Hematopoietic multipotent progenitor cell treated with erythropoietin and hydrocortisone succinate and interleukin-3 and kit ligand, for 17 days (in vitro differentiated cells): ENCODE data around the gene UNKL.

Experiments
- DNase-seq: peaks from one replicate; pipeline ENCODE4 v3.0.0-alpha.2; 2015; ENCODE audit warnings: low spot score

UNKL gene

DNA sequence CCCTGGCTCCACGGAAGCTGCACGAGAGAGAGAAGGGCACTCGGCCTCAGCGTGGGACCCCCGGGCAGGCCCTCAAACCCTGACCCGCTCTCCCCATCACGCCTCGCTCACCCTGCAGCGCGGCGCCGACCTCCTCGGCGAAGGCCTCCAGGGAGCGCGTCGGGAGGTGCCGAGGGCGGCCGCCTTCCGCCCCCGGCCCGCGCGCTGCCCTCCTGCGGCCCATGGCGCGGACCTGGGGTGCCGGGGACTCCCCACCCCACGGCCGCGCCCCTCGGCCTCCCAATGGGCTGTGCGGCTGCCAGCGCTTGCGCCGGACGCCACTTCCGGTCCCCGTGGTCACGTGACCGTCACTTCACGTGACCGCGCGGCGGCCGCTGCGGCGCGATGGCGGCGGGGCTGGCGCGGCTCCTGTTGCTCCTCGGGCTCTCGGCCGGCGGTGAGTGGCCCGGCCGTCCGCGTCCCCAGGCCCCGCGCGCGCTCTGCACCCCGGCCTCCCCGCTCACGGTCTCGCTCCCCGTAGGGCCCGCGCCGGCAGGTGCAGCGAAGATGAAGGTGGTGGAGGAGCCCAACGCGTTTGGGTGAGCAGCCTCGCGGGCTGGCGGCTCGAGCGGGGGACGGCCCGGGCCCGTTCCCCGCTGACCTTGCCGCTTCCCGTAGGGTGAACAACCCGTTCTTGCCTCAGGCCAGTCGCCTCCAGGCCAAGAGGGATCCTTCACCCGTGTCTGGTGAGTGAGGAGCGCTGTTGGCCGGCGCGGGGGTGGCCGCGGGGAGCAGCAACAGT lies 62.7 kb downstream of the UNKL start, which contains the start of the genes GNPTG and TSR3:
Gene GNPTG, plus strand, starts transcription at position 350 of the 781 bp plus-strand sequence. Its CDS starts 35 bp downstream, at position 385.
Gene TSR3, minus strand, starts transcription at position 297 of the 781 bp plus-strand sequence. Its CDS starts 74 bp downstream, at position 223.
- DNase-seq = peak; percentile 94

GRCh38 chr16:1351215-1351581 lies 63.3 kb downstream of the UNKL start:
- no peak for DNase-seq

GRCh38 chr16:1350691-1351090 lies 63.8 kb downstream of the UNKL start:
- DNase-seq = no peak

DNA sequence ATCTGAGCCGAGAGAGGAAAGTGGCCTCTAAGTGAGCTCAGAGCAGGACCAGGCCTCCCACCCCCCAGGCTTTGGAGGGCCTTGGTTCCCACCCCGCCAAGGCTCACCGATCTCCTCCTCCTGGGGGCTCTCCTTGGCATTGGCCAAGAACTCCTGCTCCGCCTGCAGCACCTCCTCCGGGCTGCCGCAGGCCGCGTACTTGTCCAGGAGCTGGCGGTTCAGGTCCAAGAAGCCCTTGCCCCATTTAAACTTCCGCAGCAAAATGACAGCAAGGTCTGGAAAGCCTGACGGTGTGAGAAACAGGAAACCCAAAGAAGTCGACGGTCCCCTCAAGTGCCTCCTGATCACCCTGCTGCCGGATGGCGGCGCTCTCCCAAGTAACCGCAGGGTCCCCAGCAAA lies 64.6 kb downstream of the UNKL start:
- DNase-seq = no peak

- DNase-seq = no peak
These were observed 65.2 kb downstream of the UNKL start for GRCh38 chr16:1349351-1349750.

DNA sequence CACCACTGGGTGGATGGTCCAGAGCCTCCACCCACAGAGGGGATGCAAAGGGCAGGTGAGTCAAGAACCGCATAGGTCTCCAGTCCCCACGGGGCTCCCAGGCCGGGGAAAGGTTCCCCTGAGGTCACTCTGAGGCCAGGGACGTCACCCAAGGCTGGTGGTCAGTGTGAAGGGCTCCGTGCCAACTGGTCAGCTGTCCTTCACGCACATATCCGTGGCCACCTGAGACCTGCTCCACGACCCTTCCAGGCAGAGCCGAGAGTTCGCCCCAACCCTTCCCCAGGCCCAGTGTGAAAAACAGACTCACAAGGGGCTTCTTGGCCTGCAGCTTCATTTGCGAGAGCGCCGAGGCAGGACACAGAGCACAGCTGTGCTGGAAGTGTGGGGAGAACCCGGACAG lies 65.6 kb downstream of the UNKL start:
- DNase-seq = no peak

- no peak for DNase-seq
These were observed 66.1 kb downstream of the UNKL start for GRCh38 chr16:1348441-1348840.

DNA sequence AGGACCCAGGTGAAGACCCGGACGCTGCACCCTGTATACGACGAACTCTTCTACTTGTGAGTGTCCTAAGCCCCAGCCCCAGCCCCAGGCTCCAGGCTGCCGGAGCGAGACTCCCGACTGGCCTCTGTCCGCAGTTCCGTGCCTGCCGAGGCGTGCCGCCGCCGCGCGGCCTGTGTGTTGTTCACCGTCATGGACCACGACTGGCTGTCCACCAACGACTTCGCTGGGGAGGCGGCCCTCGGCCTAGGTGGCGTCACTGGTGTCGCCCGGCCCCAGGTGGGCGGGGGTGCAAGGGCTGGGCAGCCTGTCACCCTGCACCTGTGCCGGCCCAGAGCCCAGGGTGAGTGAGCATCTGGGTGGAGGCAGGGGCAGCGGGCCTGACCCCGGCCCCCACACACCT lies 66.5 kb downstream of the UNKL start:
- DNase-seq = no peak

DNA sequence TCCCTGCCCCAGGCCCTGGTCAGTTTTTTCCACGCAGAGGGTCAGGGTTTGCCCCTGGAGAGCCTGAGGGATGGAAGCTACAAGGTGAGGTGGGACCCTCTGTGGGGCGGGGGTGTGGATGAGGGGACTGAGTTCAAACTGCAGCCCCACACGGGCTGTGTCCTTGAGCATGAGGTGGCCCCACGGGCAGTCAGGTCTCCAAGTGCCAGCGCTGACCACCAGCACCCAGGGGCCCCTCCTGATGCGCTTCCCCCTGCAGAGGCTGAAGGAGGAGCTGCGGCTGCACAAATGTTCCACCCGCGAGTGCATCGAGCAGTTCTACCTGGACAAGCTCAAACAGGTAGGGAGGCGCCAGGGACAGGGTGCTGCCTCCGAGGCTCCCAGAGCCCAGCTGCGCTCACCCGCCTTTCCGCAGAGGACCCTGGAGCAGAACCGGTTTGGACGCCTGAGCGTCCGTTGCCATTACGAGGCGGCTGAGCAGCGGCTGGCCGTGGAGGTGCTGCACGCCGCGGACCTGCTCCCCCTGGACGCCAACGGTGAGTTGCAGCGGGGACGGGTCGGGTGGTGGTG lies 67.1 kb downstream of the UNKL start:
- no peak for DNase-seq

- no peak for DNase-seq
These were observed 67.8 kb downstream of the UNKL start for GRCh38 chr16:1346422-1347285.

- DNase-seq = no peak
These were observed 68.7 kb downstream of the UNKL start for GRCh38 chr16:1345651-1346421.

GRCh38 chr16:1345087-1345486 lies 69.4 kb downstream of the UNKL start:
- no peak for DNase-seq

- DNase-seq = no peak
These were observed 70.0 kb downstream of the UNKL start for GRCh38 chr16:1344499-1344898.

GRCh38 chr16:1343428-1344242 lies 70.9 kb downstream of the UNKL start:
- DNase-seq = no peak

DNA sequence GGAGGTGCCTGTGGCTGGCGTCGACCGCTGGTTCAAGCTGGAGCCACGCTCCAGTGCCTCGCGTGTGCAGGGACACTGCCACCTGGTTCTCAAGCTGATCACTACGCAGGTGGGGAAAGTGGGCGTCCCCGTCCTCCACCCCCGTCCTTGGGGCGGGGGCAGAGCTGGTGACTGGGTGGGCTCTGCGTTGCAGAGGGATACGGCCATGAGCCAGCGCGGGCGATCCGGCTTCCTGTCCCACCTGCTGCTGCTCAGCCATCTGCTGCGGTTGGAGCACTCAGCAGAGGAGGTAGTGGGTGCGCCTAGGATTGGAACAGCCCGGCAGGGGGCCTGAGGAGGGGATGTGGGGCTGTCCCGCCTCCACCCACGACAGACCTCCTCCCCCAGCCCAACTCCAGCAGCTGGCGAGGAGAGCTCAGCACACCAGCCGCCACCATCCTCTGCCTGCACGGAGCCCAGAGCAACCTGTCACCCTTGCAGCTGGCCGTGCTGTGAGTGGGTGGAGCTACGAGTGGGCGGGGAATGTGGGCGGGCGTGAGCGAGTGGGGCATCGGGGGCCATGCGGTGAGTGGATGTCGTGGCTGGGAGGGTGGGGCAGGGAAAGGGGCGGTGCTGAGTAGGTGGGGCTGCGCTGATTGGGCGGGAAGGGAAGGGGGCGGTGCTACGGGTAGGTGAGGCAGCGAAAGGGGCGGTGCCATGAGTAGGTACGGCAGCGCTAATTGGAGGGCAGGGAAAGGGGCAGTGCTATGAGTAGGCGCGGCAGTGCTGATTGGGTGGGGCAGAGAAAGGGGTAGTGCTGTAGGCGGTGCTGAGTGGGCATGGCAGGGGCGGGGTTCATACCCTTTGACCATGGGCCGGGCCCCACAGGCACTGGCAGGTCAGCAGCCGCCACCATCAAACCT lies 71.7 kb downstream of the UNKL start:
- DNase-seq = peak; percentile 96

DNA sequence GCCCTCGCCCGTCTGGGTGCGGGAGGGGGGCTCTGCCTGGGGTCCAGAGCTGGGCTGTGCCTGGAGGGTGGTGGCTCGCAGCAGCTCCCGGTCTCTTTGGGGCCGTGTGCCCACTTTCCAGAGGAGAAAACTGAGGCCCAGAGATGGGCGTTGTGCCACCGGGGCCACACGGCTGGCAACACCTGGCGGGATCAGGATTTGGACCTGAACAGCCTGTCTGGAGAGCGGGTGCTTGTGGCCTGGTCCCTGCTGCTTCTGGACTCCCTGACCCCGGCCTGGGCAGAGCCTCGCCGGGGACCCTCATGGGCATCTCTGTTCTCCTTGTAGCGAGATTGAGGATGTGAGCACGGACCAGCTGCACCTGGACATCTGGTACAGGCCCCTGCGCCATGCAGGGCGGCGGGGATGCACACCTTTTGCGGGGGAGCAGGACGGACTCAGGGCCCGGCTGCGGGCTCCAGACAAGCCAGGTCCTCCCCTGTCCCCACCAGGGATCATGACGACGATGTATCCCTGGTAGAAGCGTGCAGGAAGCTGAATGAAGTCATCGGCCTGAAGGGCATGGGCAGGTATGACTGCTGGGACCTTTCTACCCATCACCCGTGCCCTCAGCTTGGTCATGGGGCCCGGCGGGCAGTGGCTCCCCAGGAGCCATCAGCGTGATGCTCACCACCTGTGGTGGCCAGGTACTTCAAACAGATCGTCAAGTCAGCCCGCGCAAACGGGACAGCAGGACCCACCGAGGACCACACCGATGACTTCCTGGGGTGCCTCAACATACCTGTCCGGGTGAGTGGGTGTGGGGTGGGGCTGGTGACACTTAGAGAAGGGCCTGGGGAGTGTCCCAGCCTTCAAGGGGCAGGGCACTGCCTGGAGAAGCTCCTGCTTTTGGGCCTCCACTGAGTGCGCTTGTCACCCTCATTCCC lies 72.7 kb downstream of the UNKL start:
- DNase-seq = no peak

DNA sequence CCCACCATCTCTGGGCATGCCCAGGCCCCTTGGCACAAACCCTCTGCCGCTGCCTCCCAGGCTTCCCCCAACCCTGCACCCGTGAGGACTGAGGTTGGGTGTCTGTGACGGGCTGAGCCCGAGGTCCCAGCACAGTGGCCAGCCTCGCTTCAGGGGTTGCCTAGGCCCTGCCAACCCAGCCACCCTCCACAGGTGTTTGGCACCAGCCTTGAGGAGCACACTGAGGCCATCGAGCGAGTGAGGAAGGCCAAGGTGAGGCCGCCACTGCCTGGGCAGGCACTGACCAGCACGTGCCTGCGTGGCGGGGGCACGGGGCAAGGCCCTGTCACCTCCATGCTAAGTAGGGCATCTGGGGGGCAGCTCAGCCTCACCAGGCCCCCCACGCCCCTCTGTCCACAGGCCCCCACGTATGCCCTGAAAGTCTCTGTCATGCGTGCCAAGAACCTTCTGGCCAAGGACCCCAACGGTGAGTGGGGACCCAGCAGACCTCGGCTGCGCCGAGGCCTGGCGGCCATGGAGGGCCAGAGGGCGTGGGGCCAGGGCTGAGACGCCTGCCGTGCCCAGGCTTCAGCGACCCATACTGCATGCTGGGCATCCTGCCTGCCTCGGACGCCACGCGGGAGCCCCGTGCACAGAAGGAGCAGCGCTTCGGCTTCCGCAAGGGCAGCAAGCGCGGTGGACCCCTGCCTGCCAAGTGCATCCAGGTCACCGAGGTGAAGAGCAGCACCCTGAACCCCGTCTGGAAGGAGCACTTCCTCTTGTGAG lies 73.6 kb downstream of the UNKL start:
- no peak for DNase-seq
